Mucosa of rectum (tissue), 2 donors: ENCODE measurements around the gene SCOC.
A peak's percentile ranks its signal among the peaks of the same experiment; 100 is the strongest.

Experiments
- H3K27ac ChIP-seq, 2 donors: one replicate each; pipeline ENCODE4 v1.7.0; 2013; ENCODE audit warnings: inconsistent platforms in 2 of 2, low read depth in 2 of 2, low read length in 2 of 2
- H3K27me3 ChIP-seq, 2 donors: one replicate each; pipeline ENCODE4 v1.7.0; 2013; ENCODE audit warnings: low read length in 2 of 2; ENCODE audit not compliant: control insufficient read depth in 2 of 2, insufficient read depth in 2 of 2
- H3K36me3 ChIP-seq, 2 donors: one replicate each; pipeline ENCODE4 v1.7.0; 2013; ENCODE audit warnings: low read length in 2 of 2; ENCODE audit not compliant: control insufficient read depth in 2 of 2, insufficient read depth in 2 of 2
- H3K4me1 ChIP-seq, 2 donors: one replicate each; pipeline ENCODE4 v1.7.0; 2013; ENCODE audit warnings: low read length in 2 of 2, mild to moderate bottlenecking in 1 of 2; ENCODE audit not compliant: control insufficient read depth in 2 of 2, insufficient read depth in 2 of 2
- H3K4me3 ChIP-seq, 2 donors: one replicate each; pipeline ENCODE4 v1.7.0; 2013; ENCODE audit warnings: low read length in 2 of 2
- H3K9ac ChIP-seq, 2 donors: one replicate each; pipeline ENCODE4 v1.7.0; 2013; ENCODE audit warnings: low read length in 2 of 2, low read depth in 1 of 2, mild to moderate bottlenecking in 1 of 2
- H3K9me3 ChIP-seq, 2 donors: one replicate each; pipeline ENCODE4 v1.7.0; 2013; ENCODE audit warnings: low read length in 2 of 2; ENCODE audit not compliant: control insufficient read depth in 2 of 2
- donor health status: healthy.
- donor health status: Normal muscosa, but diverticular disease.

SCOC gene

DNA sequence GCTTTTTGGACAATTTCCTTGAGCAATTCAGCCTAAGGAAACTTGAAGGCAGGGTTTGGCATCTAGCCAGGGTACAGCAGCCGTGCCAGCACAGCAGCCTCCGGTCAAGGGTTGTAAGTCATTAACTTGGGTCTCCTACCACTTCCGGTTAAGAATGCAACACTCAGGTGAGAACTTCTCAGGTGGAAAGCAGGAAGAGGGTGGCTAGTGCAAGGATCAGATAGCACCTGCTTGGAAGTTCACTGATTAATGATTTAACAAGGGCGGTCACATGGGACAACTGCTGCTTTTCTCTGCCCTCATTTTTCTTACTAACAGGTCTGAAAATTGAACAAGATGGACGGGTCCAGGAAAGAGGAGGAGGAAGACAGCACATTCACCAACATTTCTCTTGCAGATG, 30.1 kb upstream of the SCOC start:
- Histone ChIP-seq H3K36me3 (no peaks in the 10 kb centered on the region), H3K4me1 (peaks cover 5 to 13% of the 10 kb centered on the region in 2 donors), H3K9ac (no peak overlapping the region), H3K27me3 (no peaks in the 10 kb centered on the region), H3K4me3 (peak overlapping the region; percentile 45 to 65), H3K27ac (peak overlapping the region; percentile 56 to 74), H3K9me3 (peaks cover 0 to 3% of the 10 kb centered on the region in 2 donors)

- Histone ChIP-seq H3K27ac (no peak overlapping the region), H3K9me3 (peaks cover 0 to 3% of the 10 kb centered on the region in 2 donors), H3K36me3 (no peaks in the 10 kb centered on the region), H3K9ac (no peak overlapping the region), H3K27me3 (no peaks in the 10 kb centered on the region), H3K4me1 (peaks cover 5 to 13% of the 10 kb centered on the region in 2 donors), H3K4me3 (peak overlapping the region; percentile 48 to 65)
These were observed 29.3 kb upstream of the SCOC start for GRCh38 chr4:140344101-140344500.

- Histone ChIP-seq H3K36me3 (no peaks in the 10 kb centered on the region), H3K9ac (no peak overlapping the region), H3K4me3 (peak overlapping the region; percentile 48 to 65), H3K9me3 (peaks cover 0 to 3% of the 10 kb centered on the region in 2 donors), H3K4me1 (peaks cover 5 to 13% of the 10 kb centered on the region in 2 donors), H3K27me3 (no peaks in the 10 kb centered on the region), H3K27ac (no peak overlapping the region)
These were observed 28.8 kb upstream of the SCOC start for GRCh38 chr4:140344621-140345020.

GRCh38 chr4:140346136-140346535, 27.3 kb upstream of the SCOC start:
- Histone ChIP-seq H3K4me1 (peaks cover 5 to 13% of the 10 kb centered on the region in 2 donors), H3K4me3 (no peak overlapping the region), H3K9me3 (peaks cover 0 to 3% of the 10 kb centered on the region in 2 donors), H3K27ac (no peak overlapping the region), H3K36me3 (no peaks in the 10 kb centered on the region), H3K27me3 (no peaks in the 10 kb centered on the region), H3K9ac (no peak overlapping the region)

DNA sequence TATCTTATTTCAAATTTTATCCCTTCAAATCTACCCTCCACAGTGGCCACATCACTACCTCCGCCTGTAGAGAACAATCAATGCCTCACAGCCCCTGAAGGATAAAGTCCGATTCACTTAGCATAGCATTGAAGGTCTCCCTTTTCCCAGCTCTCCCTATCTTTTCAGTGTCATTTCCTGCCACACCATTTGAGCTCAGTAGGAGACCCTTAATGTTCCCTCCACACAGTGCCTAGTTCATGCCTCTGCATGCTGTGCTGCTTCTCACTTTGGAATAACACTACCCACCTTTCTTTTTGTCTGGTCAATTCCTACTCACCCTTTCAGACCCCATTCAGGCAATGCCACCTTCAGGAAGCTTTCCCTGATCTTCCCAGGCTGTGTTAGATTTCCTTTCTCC, 23.6 kb upstream of the SCOC start:
- Histone ChIP-seq H3K9me3 (no peaks in the 10 kb centered on the region), H3K4me1 (peaks cover 0 to 5% of the 10 kb centered on the region in 2 donors), H3K4me3 (no peak overlapping the region), H3K9ac (no peak overlapping the region), H3K27me3 (no peaks in the 10 kb centered on the region), H3K36me3 (no peaks in the 10 kb centered on the region), H3K27ac (no peak overlapping the region)

DNA sequence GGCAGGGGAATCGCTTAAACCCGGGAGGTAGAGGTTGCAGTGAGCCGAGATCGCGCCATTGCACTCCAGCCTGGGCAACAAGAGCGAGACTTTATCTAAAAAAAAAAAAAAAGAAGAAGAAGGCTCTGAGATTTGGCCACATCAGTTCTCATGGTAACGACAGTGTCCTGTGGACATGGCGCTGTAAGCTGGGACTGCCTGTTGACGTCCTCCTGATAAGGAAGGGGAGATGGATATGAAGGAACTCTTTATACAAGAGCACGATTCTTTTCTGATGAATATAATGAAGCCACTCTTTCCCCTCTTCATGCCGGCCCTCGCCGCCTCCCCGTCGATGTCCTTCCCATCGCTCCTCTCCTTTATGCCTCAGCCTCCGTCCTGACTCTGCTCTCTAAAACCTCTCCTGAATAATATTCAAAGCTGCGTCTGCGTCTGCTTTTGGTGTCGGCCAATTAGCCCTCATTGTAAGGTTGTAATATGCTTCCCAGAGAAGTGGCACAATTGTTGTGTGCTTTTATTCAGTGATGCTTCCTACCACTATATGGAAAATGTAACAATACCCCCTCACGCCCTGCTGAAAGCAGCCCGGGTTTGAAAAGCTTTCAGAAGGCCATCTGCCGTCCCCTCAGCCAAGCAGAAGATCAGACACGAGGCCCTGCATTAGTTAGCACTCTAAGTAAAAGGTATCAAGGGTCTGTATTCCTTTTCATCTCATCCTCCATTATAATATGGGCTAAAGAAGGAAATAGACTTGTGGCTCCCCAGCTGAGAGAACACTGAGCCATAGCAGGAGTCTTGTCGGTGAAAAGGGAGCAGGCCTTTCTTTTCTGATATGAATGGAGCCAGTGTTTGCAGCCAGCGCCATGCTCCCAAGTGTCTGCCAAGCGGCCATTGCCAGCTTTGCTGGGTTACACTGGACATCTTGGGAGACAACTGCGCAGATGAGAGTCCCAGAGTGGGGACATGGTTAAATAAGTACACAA, 22.1 kb upstream of the SCOC start:
- Histone ChIP-seq H3K36me3 (no peaks in the 10 kb centered on the region), H3K9me3 (no peaks in the 10 kb centered on the region), H3K9ac (no peak overlapping the region), H3K4me3 (no peak overlapping the region), H3K4me1 (no peaks in the 10 kb centered on the region), H3K27me3 (no peaks in the 10 kb centered on the region), H3K27ac (no peak overlapping the region)

DNA sequence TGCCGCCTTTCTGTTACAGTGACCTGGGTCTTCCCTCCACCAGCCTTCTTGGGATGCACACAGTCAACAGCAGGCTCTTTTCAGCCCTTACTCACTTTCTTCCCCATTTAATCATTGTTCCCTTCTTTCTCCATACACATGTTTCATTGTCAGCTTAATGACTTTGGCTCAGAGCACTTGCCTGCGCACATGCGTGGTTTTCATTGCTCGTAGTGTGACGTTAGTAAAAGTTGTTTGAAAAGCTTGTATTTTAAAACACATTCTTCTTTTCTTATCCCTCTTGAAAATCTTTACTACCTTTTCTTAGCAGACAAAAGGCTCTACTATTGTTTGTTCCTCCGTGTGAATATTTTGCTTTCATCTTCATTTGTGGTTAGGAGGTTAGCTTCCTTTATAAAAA, 19.7 kb upstream of the SCOC start:
- Histone ChIP-seq H3K27me3 (no peaks in the 10 kb centered on the region), H3K9me3 (no peaks in the 10 kb centered on the region), H3K27ac (no peak overlapping the region), H3K4me1 (peaks cover 0 to 4% of the 10 kb centered on the region in 2 donors), H3K9ac (no peak overlapping the region), H3K36me3 (no peaks in the 10 kb centered on the region), H3K4me3 (no peak overlapping the region)

DNA sequence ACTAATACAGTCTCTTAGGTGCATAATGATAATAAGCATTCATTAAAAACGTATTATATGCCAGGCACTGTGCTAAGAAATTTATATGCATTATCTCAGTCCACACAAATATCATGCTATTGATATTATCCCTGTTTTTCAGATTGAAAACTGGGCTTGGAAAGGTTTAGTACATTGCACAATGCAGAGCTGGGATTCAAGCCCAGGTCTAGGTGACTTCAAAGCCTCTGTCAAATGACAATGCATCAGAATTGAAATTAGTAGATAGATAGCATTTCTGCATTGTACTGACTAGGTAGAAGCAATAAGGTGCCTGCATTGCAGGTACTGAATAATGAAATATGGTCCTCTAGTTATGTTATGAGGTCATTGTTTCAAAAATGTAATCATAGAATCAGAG, 18.2 kb upstream of the SCOC start:
- Histone ChIP-seq H3K27ac (no peak overlapping the region), H3K4me3 (no peak overlapping the region), H3K4me1 (peaks cover 0 to 4% of the 10 kb centered on the region in 2 donors), H3K36me3 (no peaks in the 10 kb centered on the region), H3K27me3 (no peaks in the 10 kb centered on the region), H3K9me3 (no peaks in the 10 kb centered on the region), H3K9ac (no peak overlapping the region)

DNA sequence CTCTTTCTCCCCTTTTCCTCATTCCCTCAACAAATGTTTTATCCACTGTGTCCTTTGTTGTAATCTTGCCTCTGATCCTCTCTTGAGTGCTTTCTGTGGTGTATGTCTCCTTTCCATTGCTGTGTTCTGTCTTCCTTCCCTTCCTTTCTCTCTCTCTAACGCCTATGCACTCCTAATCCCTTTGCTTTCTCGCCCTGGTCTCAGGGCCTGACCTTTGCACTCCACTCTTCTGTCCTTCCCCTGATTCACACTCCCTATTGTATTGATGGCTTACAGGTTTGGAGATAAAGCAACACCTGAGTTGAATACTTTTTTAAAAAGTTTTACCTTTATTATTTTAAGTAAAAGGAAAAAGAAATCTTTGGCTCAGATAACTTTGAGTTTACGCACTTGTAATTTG, 15.6 kb upstream of the SCOC start:
- peaks cover 0 to 6% of the 10 kb centered on the region in 2 donors for H3K4me1 ChIP-seq
- no peak overlapping the region for H3K27ac ChIP-seq
- no peak overlapping the region for H3K9ac ChIP-seq
- no peaks in the 10 kb centered on the region for H3K9me3 ChIP-seq
- H3K4me3 ChIP-seq: no peak overlapping the region
- H3K27me3 ChIP-seq: no peaks in the 10 kb centered on the region
- H3K36me3 ChIP-seq: no peaks in the 10 kb centered on the region

DNA sequence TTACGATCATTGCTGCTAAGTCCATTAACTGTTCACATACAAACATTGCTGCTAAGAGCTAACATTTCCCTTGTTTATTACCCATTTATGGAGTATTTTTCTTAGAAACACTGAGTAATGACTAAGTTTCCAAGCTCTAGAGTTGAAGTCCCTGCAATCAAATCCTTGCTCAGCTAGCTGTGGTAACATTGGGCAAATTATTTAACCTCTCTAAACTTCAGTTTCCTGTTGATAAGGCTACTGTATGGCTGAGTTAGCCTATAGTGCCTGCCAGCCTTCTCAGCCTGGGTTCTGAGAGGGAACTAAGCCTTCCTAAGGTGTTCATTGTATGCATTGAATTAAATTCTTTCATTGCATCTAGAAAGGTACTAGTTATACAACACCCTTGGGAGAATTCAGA, 15.2 kb upstream of the SCOC start:
- H3K4me3 ChIP-seq: no peak overlapping the region
- peaks cover 0 to 7% of the 10 kb centered on the region in 2 donors for H3K4me1 ChIP-seq
- no peak overlapping the region for H3K27ac ChIP-seq
- H3K36me3 ChIP-seq: no peaks in the 10 kb centered on the region
- H3K9ac ChIP-seq: no peak overlapping the region
- H3K27me3 ChIP-seq: no peaks in the 10 kb centered on the region
- H3K9me3 ChIP-seq: no peaks in the 10 kb centered on the region
